CD4-positive, alpha-beta memory T cell (primary cell): Measurements from ENCODE around the gene UBE2H. TPM values are rescaled to one million over a fixed set of nuclear protein-coding genes. Genes with fewer than 3 reads are reported as not detected.

Source experiments
- CTCF ChIA-PET: fragments of 350-600 bp; sonication (Branson Sonifier 250); formaldehyde crosslinking; loops from one replicate; lab custom pipeline; 2021; ENCODE audit warnings: inconsistent platforms; ENCODE audit not compliant: partially characterized antibody; lab: Charles Lee
- POLR2A ChIA-PET: fragments of 350-600 bp; sonication (Branson Sonifier 250); formaldehyde crosslinking; loops from one replicate; lab custom pipeline; 2021; ENCODE audit not compliant: partially characterized antibody; lab: Charles Lee
- DNase-seq, 5 donors: peaks; one replicate each; pipeline versions ENCODE4 v3.0.0 to v3.0.0-alpha.2; 2020 to 2022; ENCODE audit warnings: mixed read lengths in 1 of 5
- H3K27ac ChIP-seq: one replicate; pipeline ENCODE4 v1.7.0; 2013; ENCODE audit warnings: low read depth, low read length
- H3K27me3 ChIP-seq: 2 replicates; pipeline ENCODE4 v1.7.0; 2013; ENCODE audit warnings: mild to moderate bottlenecking, low read length, moderate library complexity; ENCODE audit not compliant: insufficient read depth
- H3K36me3 ChIP-seq: 2 replicates; pipeline ENCODE4 v1.7.0; 2013; ENCODE audit warnings: mild to moderate bottlenecking, low read length, moderate library complexity; ENCODE audit not compliant: insufficient read depth
- H3K4me1 ChIP-seq: 2 replicates; pipeline ENCODE4 v1.7.0; 2013; ENCODE audit warnings: mild to moderate bottlenecking, low read length, moderate library complexity; ENCODE audit not compliant: insufficient read depth
- H3K4me3 ChIP-seq, 2 donors: one replicate each; pipeline ENCODE4 v1.7.0; 2013; ENCODE audit warnings: low read length in 2 of 2, mild to moderate bottlenecking in 1 of 2
- H3K9me3 ChIP-seq, 2 donors: one replicate each; pipeline ENCODE4 v1.7.0; 2013; ENCODE audit warnings: low read length in 2 of 2, control low read depth in 1 of 2; ENCODE audit not compliant: control insufficient read depth in 1 of 2
- H3K27ac Mint-ChIP-seq, 7 donors: one replicate each; pipeline ENCODE4 v1.8.0; 2020 to 2021; ENCODE audit warnings: mixed read lengths in 7 of 7, mild to moderate bottlenecking in 6 of 7, inconsistent platforms in 3 of 7, moderate library complexity in 3 of 7
- H3K27me3 Mint-ChIP-seq, 2 donors: one replicate each; pipeline ENCODE4 v1.8.0; 2020 to 2021; ENCODE audit warnings: mixed read lengths in 2 of 2
- H3K36me3 Mint-ChIP-seq, 2 donors: one replicate each; pipeline ENCODE4 v1.8.0; 2020 to 2021; ENCODE audit warnings: mixed read lengths in 2 of 2, inconsistent platforms in 1 of 2, mild to moderate bottlenecking in 1 of 2
- H3K4me1 Mint-ChIP-seq, 4 donors: one replicate each; pipeline ENCODE4 v1.8.0; 2020 to 2021; ENCODE audit warnings: mixed read lengths in 4 of 4, mild to moderate bottlenecking in 1 of 4
- H3K4me3 Mint-ChIP-seq, 8 donors: one replicate each; pipeline ENCODE4 v1.8.0; 2020 to 2021; ENCODE audit warnings: mixed read lengths in 8 of 8, mild to moderate bottlenecking in 7 of 8, moderate library complexity in 6 of 8, inconsistent platforms in 3 of 8
- H3K9me3 Mint-ChIP-seq, 8 donors: one replicate each; pipeline ENCODE4 v1.8.0; 2020 to 2021; ENCODE audit warnings: mixed read lengths in 8 of 8, mild to moderate bottlenecking in 5 of 8, inconsistent platforms in 3 of 8, moderate library complexity in 1 of 8
- intact Hi-C: fragments of 100-400 bp; cut with micrococcal nuclease; formaldehyde crosslinking; loops from one replicate; pipeline ENCODE4 v1.15.1; 2023
- polyA plus RNA-seq, 2 donors: library from polyadenylated mRNA; unstranded; fragments of 300-500 nt; fragmentation: Illumina TruSeq; gene quantifications; one replicate each; pipeline ENCODE4 v1.2.3, GENCODE V29; 2021
- total RNA-seq, 2 experiments: library from RNA; stranded (reverse); gene quantifications; one replicate each; pipeline ENCODE4 v1.2.3, GENCODE V29; 2021

The UBE2H gene
- total and polyA plus RNA-seq, 4 experiments from 2014 or later: 42.6 to 56.6 (median 44.8) TPM

DNA sequence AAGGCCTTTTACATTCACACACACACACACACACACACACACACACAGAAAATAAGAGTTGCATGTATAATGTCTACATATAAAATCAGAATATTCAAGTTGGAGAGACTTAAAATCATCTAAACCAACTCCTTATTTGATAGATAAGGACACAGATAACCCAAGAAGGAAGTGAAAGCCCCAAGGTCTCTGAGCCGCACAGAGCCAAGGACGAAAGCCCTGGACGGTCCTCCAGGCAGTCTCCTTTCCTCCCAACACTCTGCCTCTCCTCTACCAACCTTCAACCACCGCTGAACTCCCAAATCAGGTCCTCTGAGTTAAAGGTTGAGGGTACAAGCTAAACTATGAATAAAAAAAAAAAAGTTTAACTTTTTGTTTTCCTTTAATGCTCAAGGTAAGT lies 28.2 kb downstream of the UBE2H start:
- Histone ChIP-seq H3K4me3 (no peak overlapping the region), H3K27ac (no peak overlapping the region), H3K27me3 (no peaks in the 10 kb centered on the region), H3K4me1 (peaks cover 16% of the 10 kb centered on the region), H3K9me3 (no peaks in the 10 kb centered on the region), H3K36me3 (no peaks in the 10 kb centered on the region)
- peaks cover 27 to 54% (median 39%) of the 10 kb centered on the region in 4 donors for H3K4me1 Mint-ChIP-seq
- H3K4me3 Mint-ChIP-seq: peak overlapping the region in 1 of 8 donors; percentile 28
- peaks cover 15 to 37% of the 10 kb centered on the region in 2 donors for H3K36me3 Mint-ChIP-seq
- no peaks in the 10 kb centered on the region for H3K27me3 Mint-ChIP-seq
- H3K27ac Mint-ChIP-seq: peak overlapping the region in 2 of 7 donors; percentile 52 to 83
- no peaks in the 10 kb centered on the region for H3K9me3 Mint-ChIP-seq
- intact Hi-C loops: no loop called here
- no peak for DNase-seq
- CTCF ChIA-PET: no interaction called here
- POLR2A ChIA-PET: no interaction called here

DNA sequence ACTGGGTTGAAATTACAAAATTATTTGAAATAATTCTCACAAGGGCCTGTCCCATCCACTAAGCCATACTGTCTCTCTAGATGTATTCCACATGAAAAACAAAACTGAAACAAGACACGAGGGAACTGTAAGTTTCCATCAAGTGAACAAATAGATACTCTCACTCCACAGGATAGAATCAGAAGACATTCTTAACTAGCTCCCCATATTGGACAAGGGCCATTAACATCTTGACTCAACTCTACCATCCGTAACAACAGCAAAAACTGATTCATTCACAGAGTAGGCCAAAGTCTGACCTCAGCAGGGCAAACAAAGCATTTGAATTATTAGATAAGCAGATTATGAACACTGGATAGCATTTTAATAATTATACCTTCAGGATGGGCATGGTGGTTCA lies 29.1 kb downstream of the UBE2H start:
- Histone ChIP-seq H3K4me3 (no peak overlapping the region), H3K27ac (no peak overlapping the region), H3K9me3 (no peaks in the 10 kb centered on the region), H3K27me3 (no peaks in the 10 kb centered on the region), H3K4me1 (peaks cover 18% of the 10 kb centered on the region), H3K36me3 (no peaks in the 10 kb centered on the region)
- Mint-ChIP-seq H3K27ac (peak overlapping the region in 5 of 7 donors; percentile 30 to 83 (median 69)), H3K9me3 (no peaks in the 10 kb centered on the region), H3K4me3 (peak overlapping the region in 6 of 8 donors; percentile 0 to 67 (median 24)), H3K27me3 (no peaks in the 10 kb centered on the region), H3K36me3 (peaks cover 15 to 38% of the 10 kb centered on the region in 2 donors), H3K4me1 (peaks cover 28 to 54% (median 40%) of the 10 kb centered on the region in 4 donors)
- ChIA-PET CTCF (no interaction called here), POLR2A (no interaction called here)
- no peak for DNase-seq
- intact Hi-C loops: no loop called here

DNA sequence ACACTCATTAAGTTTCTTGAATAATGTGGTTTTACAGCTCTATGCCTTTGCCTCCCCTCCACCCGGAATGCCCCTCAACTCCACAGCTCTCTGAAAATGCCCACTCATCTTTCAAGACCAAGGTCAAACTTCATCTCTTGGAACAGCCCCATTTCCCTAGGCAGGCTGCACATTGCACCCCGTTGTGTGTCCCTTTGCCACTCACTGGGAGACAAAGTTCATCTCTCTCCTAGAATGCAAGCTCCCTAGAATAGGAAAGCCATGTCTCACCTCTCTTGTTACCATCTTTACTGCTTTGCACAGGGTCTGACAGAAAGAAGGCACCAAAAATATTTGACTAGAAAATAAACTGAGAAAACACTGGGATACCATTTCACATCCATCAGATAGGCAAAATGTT lies 33.3 kb downstream of the UBE2H start:
- no peaks in the 10 kb centered on the region for H3K9me3 ChIP-seq
- Mint-ChIP-seq H3K27me3 (no peaks in the 10 kb centered on the region), H3K9me3 (no peaks in the 10 kb centered on the region), H3K27ac (peak overlapping the region in 2 of 7 donors; percentile 5 to 16), H3K36me3 (peaks cover 16 to 24% of the 10 kb centered on the region in 2 donors), H3K4me1 (peaks cover 34 to 67% (median 55%) of the 10 kb centered on the region in 4 donors), H3K4me3 (peak overlapping the region in 4 of 8 donors; percentile 5 to 21 (median 6))
- DNase-seq: no peak
- intact Hi-C loops: no loop called here
- ChIA-PET CTCF (interaction anchor here (1.3 kb wide), 1 partner anchor 89 kb away, joined by 3 read pairs; no protein-coding TSS in a partner anchor), POLR2A (interaction anchor here (2.1 kb wide), 1 partner anchor 13 kb away, joined by 8 read pairs; no protein-coding TSS in a partner anchor)
- no peak overlapping the region for H3K27ac ChIP-seq
- H3K4me3 ChIP-seq: no peak overlapping the region
- H3K27me3 ChIP-seq: no peaks in the 10 kb centered on the region
- H3K4me1 ChIP-seq: peaks cover 46% of the 10 kb centered on the region
- H3K36me3 ChIP-seq: no peaks in the 10 kb centered on the region

DNA sequence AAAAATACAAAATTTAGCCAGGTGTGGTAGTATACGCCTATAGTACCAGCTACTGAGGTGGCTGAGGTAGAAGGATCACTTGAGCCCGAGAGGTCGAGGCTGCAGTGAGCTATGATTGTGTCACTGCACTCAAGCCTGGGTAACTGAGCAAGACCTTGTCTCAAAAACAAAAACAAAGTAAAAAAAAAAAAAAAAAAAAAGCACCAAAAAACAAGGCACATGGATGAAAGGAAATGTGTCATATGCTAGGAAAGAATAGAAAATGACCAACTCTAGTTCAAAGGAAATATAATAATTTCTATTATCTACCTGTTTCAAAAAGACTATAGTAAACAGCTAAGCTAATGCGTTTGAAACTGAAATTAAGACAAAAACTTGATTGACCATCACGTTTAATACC lies 33.8 kb downstream of the UBE2H start:
- Mint-ChIP-seq H3K4me3 (peak overlapping the region in 1 of 8 donors; percentile 6), H3K4me1 (peaks cover 32 to 67% (median 53%) of the 10 kb centered on the region in 4 donors), H3K36me3 (peaks cover 16 to 20% of the 10 kb centered on the region in 2 donors), H3K27me3 (no peaks in the 10 kb centered on the region), H3K9me3 (no peaks in the 10 kb centered on the region), H3K27ac (no peak overlapping the region)
- DNase-seq: no peak
- POLR2A ChIA-PET: interaction anchor here (2.1 kb wide), 1 partner anchor 12 kb away, joined by 8 read pairs; no protein-coding TSS in a partner anchor
- Histone ChIP-seq H3K27me3 (no peaks in the 10 kb centered on the region), H3K9me3 (no peaks in the 10 kb centered on the region), H3K4me1 (peaks cover 44% of the 10 kb centered on the region), H3K4me3 (no peak overlapping the region), H3K27ac (no peak overlapping the region), H3K36me3 (no peaks in the 10 kb centered on the region)
- intact Hi-C loops: no loop called here
- CTCF ChIA-PET: interaction anchor here (1.3 kb wide), 1 partner anchor 11 kb away, joined by 3 read pairs; no protein-coding TSS in a partner anchor

DNA sequence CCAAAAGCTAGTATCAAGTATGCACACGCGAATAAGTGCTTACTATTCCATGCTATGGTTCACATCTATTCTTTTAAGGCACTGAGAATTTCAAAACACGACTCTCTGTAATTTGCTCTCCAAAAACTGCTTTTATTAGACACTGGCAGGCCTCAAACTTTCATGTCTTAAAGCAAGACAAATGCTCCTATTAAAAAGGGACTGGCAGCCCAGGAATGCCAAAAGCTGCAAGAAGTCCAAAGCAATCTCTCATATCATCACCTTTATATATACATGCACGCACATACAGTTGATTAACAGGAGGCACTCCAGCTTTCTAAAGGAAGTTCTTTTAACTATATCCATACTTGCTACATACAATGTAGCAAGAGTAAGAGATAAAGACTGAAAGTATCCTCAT lies 34.8 kb downstream of the UBE2H start:
- no peak for DNase-seq
- Mint-ChIP-seq H3K27me3 (no peaks in the 10 kb centered on the region), H3K9me3 (no peaks in the 10 kb centered on the region), H3K4me1 (peaks cover 32 to 70% (median 54%) of the 10 kb centered on the region in 4 donors), H3K36me3 (peaks cover 16% of the 10 kb centered on the region in 2 donors), H3K4me3 (peak overlapping the region in 2 of 8 donors; percentile 44 to 64), H3K27ac (peak overlapping the region in 2 of 7 donors; percentile 49 to 87)
- intact Hi-C loops: no loop called here
- POLR2A ChIA-PET: interaction anchor here (2.1 kb wide), 1 partner anchor 11 kb away, joined by 8 read pairs; no protein-coding TSS in a partner anchor
- no peak overlapping the region for H3K4me3 ChIP-seq
- H3K9me3 ChIP-seq: no peaks in the 10 kb centered on the region
- CTCF ChIA-PET: interaction anchor here (0.8 to 1.3 kb wide), 2 partner anchors 12 to 72 kb away, joined by 3 read pairs; no protein-coding TSS in a partner anchor
- H3K4me1 ChIP-seq: peaks cover 38% of the 10 kb centered on the region
- H3K27me3 ChIP-seq: no peaks in the 10 kb centered on the region
- no peak overlapping the region for H3K27ac ChIP-seq
- no peaks in the 10 kb centered on the region for H3K36me3 ChIP-seq

DNA sequence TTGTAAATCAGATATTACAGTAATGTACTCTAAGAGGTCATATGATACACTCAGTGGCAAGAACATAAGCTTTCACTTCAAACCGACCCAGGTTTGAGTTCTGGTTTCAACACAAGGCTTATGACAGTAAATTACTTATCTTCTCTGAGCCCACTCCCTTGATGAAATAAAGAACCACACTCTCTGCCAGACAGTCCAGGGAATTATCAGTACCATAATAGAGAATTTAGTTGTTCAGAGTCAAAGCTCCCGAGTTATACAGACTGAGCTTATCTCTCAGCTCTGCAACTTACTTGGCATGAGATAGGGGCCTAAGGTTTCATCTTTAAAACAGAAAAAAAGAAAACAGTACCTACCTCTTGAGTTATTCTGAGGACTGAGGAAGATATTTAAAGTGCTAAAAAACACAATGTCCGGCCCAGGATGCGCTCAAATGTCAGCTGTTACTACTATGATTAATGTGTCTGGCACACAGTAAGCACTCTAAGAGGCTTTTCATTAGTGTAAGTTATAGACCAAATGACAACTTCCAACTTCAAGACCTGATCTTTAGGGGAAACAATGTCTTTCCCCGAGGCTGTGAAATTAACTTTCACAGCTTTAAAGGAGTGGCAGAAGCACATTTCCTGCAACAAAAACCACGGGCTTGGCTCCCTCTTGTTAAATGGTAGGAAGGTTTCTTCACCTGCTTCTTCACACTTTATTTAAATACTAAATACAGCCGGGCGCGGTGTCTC lies 38.1 kb downstream of the UBE2H start:
- Histone ChIP-seq H3K4me3 (no peak overlapping the region), H3K27me3 (no peaks in the 10 kb centered on the region), H3K36me3 (no peaks in the 10 kb centered on the region), H3K9me3 (no peaks in the 10 kb centered on the region), H3K27ac (no peak overlapping the region), H3K4me1 (peaks cover 46% of the 10 kb centered on the region)
- Mint-ChIP-seq H3K9me3 (no peaks in the 10 kb centered on the region), H3K27ac (peak overlapping the region; percentile 38 to 86 (median 67)), H3K4me1 (peaks cover 43 to 86% (median 67%) of the 10 kb centered on the region in 4 donors), H3K27me3 (no peaks in the 10 kb centered on the region), H3K36me3 (peaks cover 21 to 34% of the 10 kb centered on the region in 2 donors), H3K4me3 (peak overlapping the region in 6 of 8 donors; percentile 53 to 81 (median 58))
- POLR2A ChIA-PET: interaction anchor here (1.8 kb wide), 1 partner anchor 37 kb away, joined by 5 read pairs; no protein-coding TSS in a partner anchor
- intact Hi-C loops: no loop called here
- CTCF ChIA-PET: interaction anchor here (1.5 kb wide), 1 partner anchor 97 kb away, joined by 3 read pairs; no protein-coding TSS in a partner anchor
- DNase-seq: peak in 3 of 5 donors; percentile 8 to 36 (median 8)

DNA sequence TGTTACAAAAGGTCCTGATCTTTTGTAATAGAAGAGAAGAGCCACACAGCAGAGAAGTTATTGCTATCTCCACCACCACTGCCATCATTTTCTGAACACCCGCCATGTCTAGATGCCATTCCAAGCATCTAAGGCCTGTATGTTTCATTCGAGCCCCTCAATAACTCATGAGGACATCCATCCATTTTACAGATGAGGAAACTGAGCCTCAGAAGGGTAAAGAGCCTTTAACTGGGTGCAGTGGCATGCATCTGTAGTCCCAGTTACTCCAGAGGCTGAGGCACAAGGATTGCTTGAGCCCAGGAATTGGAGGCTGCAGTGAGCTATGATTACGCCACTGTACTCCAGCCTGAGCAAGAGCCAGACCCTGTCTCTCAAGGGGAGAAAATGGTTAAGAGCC lies 39.3 kb downstream of the UBE2H start:
- H3K4me1 Mint-ChIP-seq: peaks cover 51 to 91% (median 73%) of the 10 kb centered on the region in 4 donors
- POLR2A ChIA-PET: interaction anchor here (1.8 kb wide), 1 partner anchor 38 kb away, joined by 5 read pairs; no protein-coding TSS in a partner anchor
- H3K27ac ChIP-seq: no peak overlapping the region

More for the DNA sequence above, 39.3 kb downstream of the UBE2H start:
- CTCF ChIA-PET: no interaction called here
- intact Hi-C loops: no loop called here
- H3K4me3 Mint-ChIP-seq: peak overlapping the region in 4 of 8 donors; percentile 28 to 58 (median 43)
- no peak for DNase-seq
- H3K27ac Mint-ChIP-seq: peak overlapping the region in 2 of 7 donors; percentile 42 to 53
- no peaks in the 10 kb centered on the region for H3K9me3 Mint-ChIP-seq
- no peak overlapping the region for H3K4me3 ChIP-seq
- H3K27me3 ChIP-seq: no peaks in the 10 kb centered on the region
- H3K9me3 ChIP-seq: no peaks in the 10 kb centered on the region
- H3K36me3 Mint-ChIP-seq: peaks cover 21 to 37% of the 10 kb centered on the region in 2 donors
- peaks cover 54% of the 10 kb centered on the region for H3K4me1 ChIP-seq
- no peaks in the 10 kb centered on the region for H3K27me3 Mint-ChIP-seq
- H3K36me3 ChIP-seq: no peaks in the 10 kb centered on the region
